ENCODE results near the gene FABP7. TPM values are rescaled to one million over a fixed set of nuclear protein-coding genes. Genes with fewer than 3 reads are reported as not detected.

FABP7 gene
- total RNA-seq, 1 experiment from 2014 or later: 0.19 TPM

DNA sequence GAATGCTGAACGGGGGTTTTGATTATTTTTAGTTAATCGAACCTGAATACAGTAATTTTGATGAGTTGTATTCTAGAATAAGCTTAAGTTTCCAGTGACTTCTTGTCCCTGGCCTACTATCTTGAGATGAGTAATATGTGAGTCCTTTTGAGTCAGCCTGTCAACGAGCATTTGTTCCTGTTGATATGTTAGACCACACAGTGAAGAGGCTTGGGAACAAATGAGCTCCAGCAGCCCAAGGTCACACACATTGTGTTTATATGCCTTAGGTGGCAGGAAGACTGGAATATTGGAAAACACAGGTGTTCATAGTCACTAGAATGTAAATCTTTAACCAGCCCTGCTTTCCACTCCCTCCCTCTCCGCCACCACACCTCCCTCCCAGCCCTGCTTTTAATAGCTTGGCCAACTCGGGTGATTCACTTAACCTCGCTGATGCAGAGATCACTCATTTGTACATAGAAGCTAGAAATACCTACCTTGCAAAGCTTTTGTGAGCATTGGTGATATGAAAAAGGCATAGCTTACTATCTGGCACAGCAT lies 18.7 kb downstream of the FABP7 start:
- peak; percentile 87 for DNase-seq (ENCODE audit: low spot score)

GRCh38 chr6:122799140-122799745 lies 19.7 kb downstream of the FABP7 start:
- no peak for DNase-seq (ENCODE audit: low spot score)

GRCh38 chr6:122799916-122800686 lies 20.6 kb downstream of the FABP7 start:
- peak; percentile 41 for DNase-seq (ENCODE audit: low spot score)

GRCh38 chr6:122800906-122801305 lies 21.4 kb downstream of the FABP7 start:
- no peak for DNase-seq (ENCODE audit: low spot score)

- DNase-seq (ENCODE audit: low spot score): no peak
Measured at GRCh38 chr6:122801397-122801796, 21.9 kb downstream of the FABP7 start.

GRCh38 chr6:122803171-122803661 lies 23.7 kb downstream of the FABP7 start:
- no peak for DNase-seq (ENCODE audit: low spot score)

GRCh38 chr6:122804962-122805485 lies 25.5 kb downstream of the FABP7 start:
- no peak for DNase-seq (ENCODE audit: low spot score)

- DNase-seq (ENCODE audit: low spot score): no peak
Measured at GRCh38 chr6:122806291-122806690, 26.8 kb downstream of the FABP7 start.

GRCh38 chr6:122808121-122808885 lies 28.8 kb downstream of the FABP7 start:
- DNase-seq (ENCODE audit: low spot score): no peak

DNA sequence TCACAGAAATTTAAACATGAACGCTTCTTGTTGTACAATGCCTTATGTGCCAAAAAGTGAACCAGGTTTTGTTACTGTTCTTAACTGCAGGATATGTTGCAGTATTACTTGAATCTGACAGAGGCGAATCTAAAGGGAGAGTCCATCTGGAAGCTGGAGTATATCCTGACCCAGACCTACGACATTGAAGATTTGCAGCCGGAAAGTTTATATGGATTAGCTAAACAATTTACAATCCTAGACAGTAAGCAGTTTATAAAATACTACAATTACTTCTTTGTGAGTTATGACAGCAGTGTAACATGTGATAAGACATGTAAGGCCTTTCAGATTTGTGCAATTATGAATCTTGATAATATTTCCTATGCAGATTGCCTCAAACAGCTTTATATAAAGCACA lies 29.5 kb downstream of the FABP7 start:
- DNase-seq (ENCODE audit: low spot score): no peak

- no peak for DNase-seq (ENCODE audit: low spot score)
Measured at GRCh38 chr6:122809691-122810090, 30.2 kb downstream of the FABP7 start.

DNA sequence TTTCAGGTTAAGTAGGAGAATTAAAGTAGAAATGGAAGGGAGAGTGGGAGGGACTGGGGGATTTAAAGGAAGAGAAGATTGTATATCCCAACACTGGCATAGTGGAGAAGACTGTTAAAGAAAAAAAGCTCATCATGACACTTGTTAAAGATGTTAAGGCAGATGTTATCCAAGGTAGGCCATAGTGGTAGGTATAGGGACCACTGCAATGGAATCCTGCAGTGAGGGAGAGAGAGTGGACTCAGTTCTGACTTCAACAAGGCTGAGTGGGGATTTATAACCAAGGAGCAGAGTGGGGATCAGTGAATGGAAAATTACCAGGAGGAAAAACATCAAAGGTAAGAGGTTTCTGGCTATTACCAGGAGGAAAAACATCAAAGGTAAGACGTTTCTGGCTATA lies 30.7 kb downstream of the FABP7 start:
- no peak for DNase-seq (ENCODE audit: low spot score)

DNA sequence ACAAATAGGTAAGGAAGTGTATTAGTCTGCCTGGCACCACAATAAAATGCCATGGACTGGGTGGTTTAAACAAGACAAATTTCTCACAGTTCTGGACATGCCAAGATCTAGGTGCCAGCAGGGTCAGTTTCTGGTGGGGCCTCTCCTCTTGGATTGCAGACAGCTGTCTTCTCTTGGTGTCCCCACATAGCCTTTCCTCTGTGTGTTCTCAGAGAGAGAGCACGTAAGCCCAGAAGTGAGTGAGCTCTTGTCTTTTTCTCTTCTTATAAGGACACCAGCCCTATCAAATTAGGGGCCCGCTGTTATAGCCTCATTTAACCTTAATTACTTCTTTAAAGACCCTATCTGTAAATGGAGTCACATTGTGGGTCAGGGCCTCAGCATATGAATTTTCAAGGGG lies 37.8 kb downstream of the FABP7 start:
- no peak for DNase-seq (ENCODE audit: low spot score)

GRCh38 chr6:122817766-122818165 lies 38.2 kb downstream of the FABP7 start:
- no peak for DNase-seq (ENCODE audit: low spot score)

DNA sequence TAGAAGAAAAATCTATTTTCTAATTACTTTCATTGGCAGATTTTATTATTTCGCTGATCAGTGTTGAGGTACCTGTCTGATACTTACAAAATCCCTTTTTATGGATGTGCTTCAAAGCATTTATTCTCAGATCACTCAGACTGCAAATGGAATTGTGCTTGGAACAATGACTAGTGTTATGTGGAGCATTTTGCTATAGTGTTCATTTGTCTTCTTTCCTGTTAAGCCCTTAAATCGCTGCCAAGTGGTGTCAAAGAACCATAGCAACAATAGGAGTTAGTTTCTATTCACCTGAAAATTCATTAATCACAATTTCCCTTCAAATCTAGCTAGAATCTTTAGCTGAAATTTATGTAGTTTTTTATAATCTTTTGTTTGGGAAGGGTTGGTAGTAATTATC lies 39.4 kb downstream of the FABP7 start:
- no peak for DNase-seq (ENCODE audit: low spot score)

GRCh38 chr6:122821095-122821494 lies 41.6 kb downstream of the FABP7 start:
- DNase-seq (ENCODE audit: low spot score): no peak

DNA sequence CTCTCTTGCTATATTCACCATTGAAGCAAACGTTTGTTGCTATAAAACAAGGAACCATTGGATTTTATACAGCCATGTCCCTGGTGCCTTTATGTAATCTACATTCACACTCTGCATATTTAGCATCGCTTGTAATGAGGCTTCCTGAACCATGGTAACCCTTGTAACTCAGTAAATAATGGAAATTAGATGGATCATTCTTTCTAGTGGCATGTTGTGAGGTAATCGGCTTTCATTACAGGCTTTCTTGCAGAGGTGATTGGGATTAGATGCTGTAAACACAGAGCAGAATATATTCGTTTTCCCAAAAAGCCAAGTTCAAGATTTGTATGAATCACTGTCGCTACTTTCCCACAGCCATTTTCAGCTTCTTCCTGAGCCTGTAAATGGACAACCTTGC lies 45.6 kb downstream of the FABP7 start:
- DNase-seq (ENCODE audit: low spot score): no peak

DNA sequence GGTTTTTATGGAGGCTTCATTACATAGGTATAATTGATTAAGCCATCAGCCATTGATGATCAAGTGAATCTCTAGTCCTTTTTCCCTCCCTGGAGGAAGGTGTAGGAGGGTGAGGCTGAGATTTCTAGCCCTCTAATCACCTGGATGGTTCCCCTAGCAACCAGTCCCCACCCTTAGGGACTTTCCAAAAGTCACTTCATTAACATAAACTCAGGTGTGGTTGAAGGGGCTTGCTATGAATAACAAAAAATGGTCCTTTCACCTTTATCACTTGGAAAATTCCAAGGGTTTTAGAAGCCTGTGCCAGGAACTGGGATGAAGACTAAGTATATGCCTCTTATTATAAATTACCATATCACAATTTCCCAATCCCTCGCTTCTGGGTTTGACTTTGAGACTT lies 49.9 kb downstream of the FABP7 start:
- DNase-seq (ENCODE audit: low spot score): no peak

- no peak for DNase-seq (ENCODE audit: low spot score)
Measured at GRCh38 chr6:122831511-122831910, 52.0 kb downstream of the FABP7 start.

- DNase-seq (ENCODE audit: low spot score): no peak
Measured at GRCh38 chr6:122832459-122832858, 52.9 kb downstream of the FABP7 start.

DNA sequence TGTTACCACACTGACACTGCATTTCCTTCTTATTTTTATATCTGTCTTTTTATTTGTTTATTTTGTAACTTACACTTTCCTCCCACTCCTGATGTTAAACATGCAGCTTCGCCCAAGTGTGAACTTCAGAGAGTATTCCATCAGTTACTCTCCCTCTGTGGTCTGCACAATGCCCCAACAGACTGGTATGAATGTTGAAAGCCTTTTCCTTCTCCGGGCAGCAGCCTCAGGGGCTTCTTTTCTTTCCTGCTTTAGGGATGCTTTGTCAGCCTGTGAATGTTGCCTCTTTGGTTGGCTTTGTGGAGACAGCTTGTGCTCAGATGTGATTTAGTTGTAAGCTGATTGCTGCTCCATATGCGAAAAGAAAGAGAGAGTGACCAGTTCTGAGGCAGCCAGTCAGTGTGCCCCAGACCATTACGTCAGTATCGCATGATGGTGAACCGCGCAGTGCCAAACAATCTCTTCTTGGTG lies 53.5 kb downstream of the FABP7 start:
- no peak for DNase-seq (ENCODE audit: low spot score)

Data from A172 (cell line).